ENCODE results near the gene LRRC41. TPM values are rescaled to one million over a fixed set of nuclear protein-coding genes. Genes with fewer than 3 reads are reported as not detected.
A peak's percentile ranks its signal among the peaks of the same experiment; 100 is the strongest.

The LRRC41 gene
- total RNA-seq, 3 donors from 2014 or later, result 60.0 to 85.5 (median 69.2) TPM

GRCh38 chr1:46301406-46301807, 2.0 kb downstream of the LRRC41 start:
- intact Hi-C loops (cut with DNase I; ENCODE audit: low total_unique reads), result no loop called here
- H3K9me3 ChIP-seq, result no peaks in the 10 kb centered on the region
- no peak for DNase-seq (ENCODE audit: low spot score in 2 of 2)

GRCh38 chr1:46300673-46301405, 2.6 kb downstream of the LRRC41 start:
- peak overlapping the region; percentile 96 to 98 for H3K27ac ChIP-seq
- intact Hi-C loops (cut with DNase I; ENCODE audit: low total_unique reads), result no loop called here
- peak in 1 of 2 donors; percentile 25 for DNase-seq (ENCODE audit: low spot score in 2 of 2)
- no peaks in the 10 kb centered on the region for H3K9me3 ChIP-seq
- H3K27me3 ChIP-seq, result no peaks in the 10 kb centered on the region
- peaks cover 8 to 16% of the 10 kb centered on the region in 2 donors for H3K4me1 ChIP-seq
- peak overlapping the region; percentile 68 to 97 (median 86) for H3K4me3 ChIP-seq
- no peaks in the 10 kb centered on the region for H3K36me3 ChIP-seq
- no peak for TF ChIP-seq POLR2A (IDR thresholded peaks at IDR 0.05)
- no peak for TF ChIP-seq CTCF (IDR thresholded peaks at IDR 0.05)
- no peak for TF ChIP-seq POLR2AphosphoS5 (IDR thresholded peaks at IDR 0.05)

More at GRCh38 chr1:46301406-46301807, 2.0 kb downstream of the LRRC41 start:
- Histone ChIP-seq H3K27ac (peak overlapping the region; percentile 96 to 98), H3K4me1 (peaks cover 8 to 16% of the 10 kb centered on the region in 2 donors), H3K4me3 (peak overlapping the region; percentile 68 to 97 (median 86)), H3K27me3 (no peaks in the 10 kb centered on the region), H3K36me3 (no peaks in the 10 kb centered on the region)
- TF ChIP-seq CTCF (IDR thresholded peaks at IDR 0.05), result no peak
- TF ChIP-seq POLR2A (IDR thresholded peaks at IDR 0.05), result no peak
- TF ChIP-seq POLR2AphosphoS5 (IDR thresholded peaks at IDR 0.05), result no peak

GRCh38 chr1:46298387-46298786, 5.0 kb downstream of the LRRC41 start:
- no peak overlapping the region for H3K27ac ChIP-seq
- H3K36me3 ChIP-seq, result no peaks in the 10 kb centered on the region
- no peaks in the 10 kb centered on the region for H3K27me3 ChIP-seq
- H3K4me1 ChIP-seq, result peaks cover 8 to 9% of the 10 kb centered on the region in 2 donors
- TF ChIP-seq CTCF (IDR thresholded peaks at IDR 0.05), result no peak
- TF ChIP-seq POLR2AphosphoS5 (IDR thresholded peaks at IDR 0.05), result no peak
- TF ChIP-seq POLR2A (IDR thresholded peaks at IDR 0.05), result no peak
- no peak for DNase-seq (ENCODE audit: low spot score in 2 of 2)
- H3K9me3 ChIP-seq, result no peaks in the 10 kb centered on the region
- no peak overlapping the region for H3K4me3 ChIP-seq
- intact Hi-C loops (cut with DNase I; ENCODE audit: low total_unique reads), result no loop called here

DNA sequence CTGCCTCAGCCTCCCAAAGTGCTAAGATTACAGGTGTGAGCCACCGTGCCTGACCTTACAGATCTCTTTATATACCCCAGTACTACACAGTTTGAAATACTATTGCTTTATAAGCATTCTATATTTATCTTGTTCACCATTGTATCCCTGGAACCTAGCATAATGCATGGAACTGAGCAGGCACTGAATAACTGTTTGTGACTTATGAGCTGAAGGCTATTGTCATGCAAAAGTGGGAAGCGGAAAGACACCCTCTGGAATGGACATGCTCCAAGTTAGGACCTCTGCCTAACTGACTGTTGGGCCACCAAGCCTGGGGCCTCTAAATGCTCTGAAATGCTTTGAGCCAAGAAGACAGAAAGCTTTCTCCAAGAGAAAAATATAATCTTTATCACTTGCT, 8.1 kb downstream of the LRRC41 start:
- H3K36me3 ChIP-seq, result no peaks in the 10 kb centered on the region
- intact Hi-C loops (cut with DNase I; ENCODE audit: low total_unique reads), result no loop called here
- H3K27ac ChIP-seq, result no peak overlapping the region
- H3K27me3 ChIP-seq, result no peaks in the 10 kb centered on the region
- TF ChIP-seq POLR2AphosphoS5 (IDR thresholded peaks at IDR 0.05) (no peak), CTCF (IDR thresholded peaks at IDR 0.05) (no peak), POLR2A (IDR thresholded peaks at IDR 0.05) (no peak)
- H3K4me3 ChIP-seq, result no peak overlapping the region
- no peaks in the 10 kb centered on the region for H3K9me3 ChIP-seq
- no peak for DNase-seq (ENCODE audit: low spot score in 2 of 2)
- H3K4me1 ChIP-seq, result no peaks in the 10 kb centered on the region

GRCh38 chr1:46289976-46290375, 13.4 kb downstream of the LRRC41 start:
- Histone ChIP-seq H3K4me1 (no peaks in the 10 kb centered on the region), H3K27me3 (no peaks in the 10 kb centered on the region), H3K36me3 (peaks cover 15% of the 10 kb centered on the region), H3K27ac (no peak overlapping the region), H3K4me3 (no peak overlapping the region), H3K9me3 (no peaks in the 10 kb centered on the region)
- no peak for DNase-seq (ENCODE audit: low spot score in 2 of 2)
- intact Hi-C loops (cut with DNase I; ENCODE audit: low total_unique reads), result no loop called here
- no peak for TF ChIP-seq POLR2AphosphoS5 (IDR thresholded peaks at IDR 0.05)
- no peak for TF ChIP-seq CTCF (IDR thresholded peaks at IDR 0.05)
- no peak for TF ChIP-seq POLR2A (IDR thresholded peaks at IDR 0.05)

Measured in breast epithelium (tissue), 4 donors.